Breast epithelium (tissue), 4 donors: ENCODE data around the gene FEZF1. TPM values are rescaled to one million over a fixed set of nuclear protein-coding genes. Genes with fewer than 3 reads are reported as not detected.

Source experiments
- DNase-seq, 2 donors: peaks; one replicate each; pipeline ENCODE4 v3.0.0-alpha.2; 2019; ENCODE audit warnings: low spot score in 2 of 2
- H3K27ac ChIP-seq, 2 donors: fragments of 200-600 bp; sonication (generic) in 1 of 2; one replicate each; pipeline ENCODE4 v1.5.1; 2016 to 2019; ENCODE audit warnings: mild to moderate bottlenecking in 1 of 2
- H3K27me3 ChIP-seq, 2 donors: fragments of 200-600 bp; sonication (generic) in 1 of 2; one replicate each; pipeline versions ENCODE4 v1.5.1 to v1.6.0; 2017 to 2019; ENCODE audit warnings: control low read depth in 1 of 2, mild to moderate bottlenecking in 1 of 2
- H3K36me3 ChIP-seq: fragments of 200-600 bp; one replicate; pipeline ENCODE4 v1.5.1; 2019
- H3K4me1 ChIP-seq, 2 donors: fragments of 200-600 bp; sonication (generic); one replicate each; pipeline ENCODE4 v1.5.1; 2016 to 2019; ENCODE audit warnings: control low read depth in 1 of 2
- H3K4me3 ChIP-seq, 3 donors: fragments of 200-600 bp; sonication (generic); 1 replicate in 2 of 3; 2 replicates in 1 of 3; pipeline ENCODE4 v1.5.1; 2016 to 2019; ENCODE audit warnings: mild to moderate bottlenecking in 3 of 3, moderate library complexity in 2 of 3
- H3K9me3 ChIP-seq, 2 donors: fragments of 200-600 bp; sonication (generic) in 1 of 2; one replicate each; pipeline ENCODE4 v1.5.1; 2016 to 2019; ENCODE audit warnings: control low read depth in 1 of 2
- CTCF ChIP-seq, 3 donors: fragments of 450-650 bp; IDR thresholded peaks; one replicate each; pipeline ENCODE4 v1.5.1; 2016 to 2017; ENCODE audit warnings: antibody characterized with exemption in 3 of 3, mild to moderate bottlenecking in 3 of 3, moderate library complexity in 3 of 3
- POLR2A ChIP-seq: fragments of 450-650 bp; IDR thresholded peaks from one replicate; pipeline ENCODE4 v1.6.1; 2016; ENCODE audit warnings: antibody characterized with exemption, mild to moderate bottlenecking, moderate library complexity
- POLR2AphosphoS5 ChIP-seq, 3 donors: sonication (generic); formaldehyde crosslinking; IDR thresholded peaks; one replicate each; pipeline ENCODE4 v1.6.1; 2017; ENCODE audit warnings: antibody characterized with exemption in 3 of 3
- intact Hi-C: fragments of 100-400 bp; cut with DNase I; formaldehyde crosslinking; loops from one replicate; pipeline ENCODE4 v1.15.1; 2023; ENCODE audit warnings: low total_unique reads
- total RNA-seq, 3 donors: library from RNA; depleted of rRNA; stranded (reverse); fragments of >200 nt; gene quantifications; one replicate each; pipeline ENCODE4 v1.1.0, GENCODE V29; 2016

Gene FEZF1
- total RNA-seq, 3 donors from 2014 or later, result not detected

DNA sequence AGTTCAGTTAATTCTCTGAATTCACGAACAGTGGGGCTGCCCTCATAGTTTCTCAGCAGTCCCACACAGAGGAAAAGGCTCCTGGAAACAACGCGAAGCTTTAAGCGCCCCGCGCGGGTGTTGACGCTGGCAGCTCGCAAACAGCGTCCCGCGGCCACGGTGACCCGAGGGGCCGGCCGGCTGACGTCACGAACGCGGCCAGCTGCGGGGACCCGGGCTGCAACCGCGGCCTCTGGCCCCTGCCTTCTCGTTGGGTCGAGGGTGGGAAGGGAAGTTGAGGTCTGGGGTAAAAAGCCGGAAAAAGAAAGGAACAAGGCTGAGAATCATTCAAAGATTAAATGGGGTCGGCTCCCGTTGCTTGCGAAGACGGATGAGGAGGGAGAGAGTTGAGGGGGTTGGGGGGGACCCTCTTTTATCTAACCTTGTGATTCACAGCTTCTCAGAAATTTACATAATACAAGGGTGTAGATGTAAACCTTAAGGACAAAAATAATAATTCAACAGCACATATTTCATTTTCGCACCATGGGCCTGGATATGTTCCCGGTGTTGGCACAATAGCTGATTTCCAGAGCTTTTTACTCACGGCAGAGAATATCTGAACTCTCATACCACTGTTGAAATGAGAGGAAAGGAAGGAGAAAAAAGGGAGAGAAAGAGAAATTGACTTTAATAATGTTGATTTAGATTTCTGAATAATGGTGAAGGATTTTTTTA lies 7.3 kb upstream of the FEZF1 start:
- Histone ChIP-seq H3K9me3 (no peaks in the 10 kb centered on the region), H3K4me1 (no peaks in the 10 kb centered on the region), H3K4me3 (peak overlapping the region in 1 of 3 donors; percentile 50), H3K36me3 (no peaks in the 10 kb centered on the region), H3K27ac (no peak overlapping the region), H3K27me3 (peaks cover 3 to 100% of the 10 kb centered on the region in 2 donors)
- no peak for DNase-seq
- TF ChIP-seq CTCF (IDR thresholded peaks at IDR 0.05) (no peak), POLR2AphosphoS5 (IDR thresholded peaks at IDR 0.05) (no peak), POLR2A (no peak)
- intact Hi-C loops, result no loop called here

- Histone ChIP-seq H3K4me3 (peak overlapping the region in 1 of 3 donors; percentile 65), H3K27me3 (peaks cover 3 to 100% of the 10 kb centered on the region in 2 donors)
Observed at GRCh38 chr7:122311050-122311700, 6.6 kb upstream of the FEZF1 start.

DNA sequence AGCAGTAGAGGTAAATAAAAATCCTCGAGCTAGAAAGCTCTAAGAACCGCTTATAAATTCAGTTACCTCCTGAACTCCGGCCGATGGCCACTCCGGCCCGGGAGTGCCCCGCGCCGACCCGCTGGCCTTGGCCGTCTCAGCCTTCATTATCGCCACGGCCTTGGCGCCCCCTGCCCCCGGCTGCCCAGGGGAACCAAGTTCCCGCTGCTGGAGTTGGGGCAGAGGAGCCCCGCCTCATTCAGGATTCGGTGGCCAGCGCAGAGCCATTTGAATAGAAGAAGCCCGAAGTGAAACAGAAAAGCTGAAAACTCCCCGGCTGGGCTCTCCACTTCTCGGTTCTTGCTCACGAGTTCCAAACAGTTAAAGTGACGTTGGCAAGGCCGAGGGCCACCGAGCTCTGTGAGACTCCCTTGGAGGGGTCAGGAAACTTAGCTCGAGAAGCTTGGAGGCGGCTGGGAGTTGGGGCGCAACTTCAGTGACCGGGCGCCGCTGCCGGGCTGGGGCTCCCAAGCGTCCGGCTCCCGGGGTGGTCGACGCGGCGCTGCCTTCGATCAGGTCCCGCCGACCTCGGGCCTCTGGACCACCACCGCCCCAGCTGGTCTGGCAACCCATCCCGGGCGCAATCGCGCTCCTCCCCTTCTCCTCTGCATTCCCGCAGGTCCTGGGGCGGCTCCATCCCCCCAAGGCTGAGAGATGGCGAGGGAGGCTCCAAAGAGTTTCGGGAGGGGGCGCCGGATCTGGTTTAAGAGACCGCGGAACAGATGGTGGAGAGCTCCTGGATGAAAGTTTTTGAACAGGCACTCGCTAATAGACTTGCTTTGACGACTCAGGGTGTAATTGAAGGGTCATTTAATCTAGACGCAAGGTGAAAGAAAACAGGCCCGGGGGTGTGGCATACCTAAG lies 5.8 kb upstream of the FEZF1 start:
- intact Hi-C loops, result no loop called here

More at GRCh38 chr7:122311050-122311700, 6.6 kb upstream of the FEZF1 start:
- Histone ChIP-seq H3K9me3 (no peaks in the 10 kb centered on the region), H3K36me3 (no peaks in the 10 kb centered on the region), H3K27ac (no peak overlapping the region), H3K4me1 (peaks cover 0 to 2% of the 10 kb centered on the region in 2 donors)
- no peak for TF ChIP-seq POLR2AphosphoS5 (IDR thresholded peaks at IDR 0.05)
- no peak for TF ChIP-seq POLR2A
- TF ChIP-seq CTCF (IDR thresholded peaks at IDR 0.05), result no peak
- intact Hi-C loops, result no loop called here
- no peak for DNase-seq

GRCh38 chr7:122309421-122309820 lies 4.9 kb upstream of the FEZF1 start:
- Histone ChIP-seq H3K9me3 (no peaks in the 10 kb centered on the region), H3K27me3 (peaks cover 5 to 100% of the 10 kb centered on the region in 2 donors), H3K4me3 (no peak overlapping the region), H3K27ac (no peak overlapping the region), H3K4me1 (peaks cover 7 to 20% of the 10 kb centered on the region in 2 donors), H3K36me3 (no peaks in the 10 kb centered on the region)
- intact Hi-C loops, result no loop called here
- TF ChIP-seq POLR2A, result no peak
- TF ChIP-seq POLR2AphosphoS5 (IDR thresholded peaks at IDR 0.05), result no peak
- TF ChIP-seq CTCF (IDR thresholded peaks at IDR 0.05), result no peak
- DNase-seq, result no peak

More for the DNA sequence above, 5.8 kb upstream of the FEZF1 start:
- TF ChIP-seq CTCF (IDR thresholded peaks at IDR 0.05), result no peak
- no peak for TF ChIP-seq POLR2A
- TF ChIP-seq POLR2AphosphoS5 (IDR thresholded peaks at IDR 0.05), result no peak
- no peak for DNase-seq
- H3K27me3 ChIP-seq, result peaks cover 5 to 100% of the 10 kb centered on the region in 2 donors
- peak overlapping the region; percentile 30 to 65 (median 32) for H3K4me3 ChIP-seq
- no peaks in the 10 kb centered on the region for H3K9me3 ChIP-seq
- no peaks in the 10 kb centered on the region for H3K36me3 ChIP-seq
- no peak overlapping the region for H3K27ac ChIP-seq
- peaks cover 5 to 11% of the 10 kb centered on the region in 2 donors for H3K4me1 ChIP-seq
